Measurements from ENCODE around the gene SBF1.
"Not testable (repeated sequence)": the region's sequence is repeated elsewhere in the genome, so short reads cannot be mapped to it uniquely, and the experiment has no call there.

The SBF1 gene

DNA sequence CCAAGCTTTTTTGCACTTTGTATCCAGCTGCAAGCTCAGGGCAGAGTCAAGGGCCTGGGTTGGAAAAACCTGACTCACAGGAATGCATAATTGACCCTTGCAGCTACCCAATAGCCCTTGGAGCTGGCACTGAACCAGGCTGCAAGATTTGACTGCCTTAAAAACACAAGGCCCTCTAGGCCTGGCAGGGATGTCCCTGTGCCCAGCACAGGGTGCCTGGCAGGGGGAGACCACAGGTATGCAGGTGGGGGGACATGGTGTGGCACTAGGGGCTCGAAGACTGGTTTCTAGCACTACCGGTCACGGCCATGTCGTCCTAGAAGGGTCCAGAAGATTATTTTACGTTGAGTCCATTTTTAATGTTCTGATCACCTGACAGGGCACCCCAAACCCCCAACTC is 30.2 kb downstream of the SBF1 start:
- DNase-seq, result no peak

DNA sequence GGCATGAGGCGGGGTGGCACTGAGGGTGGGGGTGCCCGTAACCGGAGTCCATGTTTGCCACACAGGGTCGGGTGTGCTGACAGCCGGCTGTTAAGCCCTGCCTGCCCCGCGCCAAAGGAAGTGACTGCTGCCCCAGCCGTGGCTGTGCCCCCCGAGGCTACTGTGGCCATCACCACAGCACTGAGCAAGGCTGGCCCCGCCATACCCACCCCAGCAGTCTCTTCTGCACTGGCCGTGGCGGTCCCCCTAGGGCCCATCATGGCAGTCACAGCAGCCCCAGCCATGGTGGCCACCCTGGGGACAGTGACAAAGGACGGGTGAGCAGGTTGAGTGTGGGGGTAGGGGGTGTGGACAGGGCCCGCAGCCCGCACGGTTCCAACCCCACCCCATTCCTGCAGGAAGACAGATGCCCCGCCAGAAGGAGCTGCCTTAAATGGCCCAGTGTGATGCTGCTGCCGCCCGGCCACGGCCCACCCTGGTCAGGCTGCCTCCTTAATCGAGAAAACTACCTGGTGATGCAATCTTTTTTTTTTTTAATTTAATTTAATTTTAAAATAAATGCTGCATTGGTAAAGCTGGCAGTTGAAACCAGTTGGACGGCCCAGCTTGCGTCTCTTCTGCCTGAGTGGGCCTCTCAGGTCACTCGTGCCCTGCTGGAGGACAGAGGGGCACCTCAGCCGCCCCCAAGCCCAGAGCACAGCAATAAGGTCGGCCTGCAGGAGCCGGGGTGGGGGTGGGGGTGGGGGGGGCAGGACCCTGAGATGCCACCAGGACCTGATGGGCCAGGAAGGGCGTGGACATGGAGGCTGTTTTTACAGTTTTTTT is 30.8 kb downstream of the SBF1 start:
- no peak for DNase-seq

DNA sequence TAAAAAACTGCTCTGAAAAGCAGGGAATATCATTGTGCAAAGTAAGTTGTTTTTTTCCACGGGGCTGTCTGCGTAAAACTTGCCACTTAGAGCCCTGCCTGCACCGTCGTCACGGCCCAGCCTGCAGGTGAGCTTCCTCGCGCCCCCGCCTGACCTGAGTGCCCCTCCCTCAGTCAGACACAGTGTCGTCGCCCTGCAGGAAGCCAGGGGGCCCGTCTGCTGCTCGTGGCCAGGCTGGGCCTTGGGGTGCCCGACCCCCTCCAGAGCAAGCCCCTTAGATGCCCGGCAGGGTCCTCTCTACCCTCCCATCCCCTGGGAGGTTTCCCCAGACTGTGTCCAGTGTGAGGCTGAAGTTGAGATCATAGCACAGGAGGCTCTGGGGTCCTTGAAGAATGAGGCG is 31.6 kb downstream of the SBF1 start:
- DNase-seq, result no peak

DNA sequence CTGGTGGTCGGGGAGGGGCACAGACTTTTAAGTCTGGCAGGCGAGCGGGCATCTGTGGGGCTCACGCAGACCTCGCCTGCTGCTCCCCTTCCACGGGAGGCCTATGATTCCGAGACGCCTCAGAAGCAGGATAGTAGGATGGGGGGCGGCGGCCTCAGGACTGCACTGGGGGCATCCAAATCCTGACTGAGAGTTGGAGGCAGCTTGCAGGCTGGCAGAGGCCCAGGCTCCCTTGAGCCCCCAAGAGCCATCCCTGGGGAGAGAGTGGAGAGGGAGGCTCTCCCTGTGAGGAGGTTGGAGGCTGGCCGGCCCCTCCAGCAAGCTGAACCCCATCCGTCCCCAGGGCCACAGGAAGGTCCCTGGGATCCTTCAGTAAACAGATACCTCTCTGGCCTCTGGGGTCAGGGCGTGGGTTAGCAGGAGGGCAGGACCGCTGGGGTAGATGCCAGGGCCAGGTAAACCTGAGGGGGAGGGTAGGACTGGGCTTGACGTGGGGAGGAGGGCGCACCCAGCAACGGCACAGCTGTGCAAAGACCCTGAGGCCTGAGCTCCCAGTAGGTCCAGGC is 33.3 kb downstream of the SBF1 start:
- DNase-seq, result no peak

DNA sequence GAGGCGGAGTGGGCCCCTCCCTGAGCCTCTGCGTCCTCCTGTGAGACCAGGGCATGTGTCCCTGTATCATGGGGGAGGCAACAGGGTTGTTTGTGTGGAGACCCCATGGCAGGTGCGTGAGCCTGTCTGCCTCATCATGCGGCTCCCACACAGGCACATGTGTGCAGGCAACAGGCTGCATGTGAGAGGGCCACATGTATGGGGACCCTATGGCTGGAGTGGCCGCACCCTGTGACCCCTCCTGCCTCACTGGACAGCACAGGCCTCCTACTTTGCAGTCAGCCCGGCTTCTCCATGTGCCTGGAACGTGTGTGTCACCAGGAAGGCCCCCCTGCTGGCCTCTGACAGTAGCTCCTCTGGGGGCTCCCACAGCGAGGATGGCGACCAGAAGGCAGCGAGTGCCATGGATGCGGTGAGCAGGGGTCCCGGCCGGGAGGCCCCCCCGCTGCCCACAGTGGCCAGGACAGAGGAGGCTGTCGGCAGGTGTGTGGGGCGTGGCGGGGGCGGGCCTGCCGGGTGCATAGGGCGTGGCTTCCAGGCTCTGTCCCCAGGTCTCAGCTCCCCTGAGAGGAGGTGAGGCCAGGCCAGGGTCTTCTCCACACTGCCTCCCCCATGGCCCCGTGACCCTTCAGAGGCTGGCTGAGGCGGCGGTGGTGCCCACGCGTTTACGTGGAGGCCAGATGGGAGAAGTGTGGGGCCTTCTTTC is 34.1 kb downstream of the SBF1 start:
- no peak for DNase-seq

DNA sequence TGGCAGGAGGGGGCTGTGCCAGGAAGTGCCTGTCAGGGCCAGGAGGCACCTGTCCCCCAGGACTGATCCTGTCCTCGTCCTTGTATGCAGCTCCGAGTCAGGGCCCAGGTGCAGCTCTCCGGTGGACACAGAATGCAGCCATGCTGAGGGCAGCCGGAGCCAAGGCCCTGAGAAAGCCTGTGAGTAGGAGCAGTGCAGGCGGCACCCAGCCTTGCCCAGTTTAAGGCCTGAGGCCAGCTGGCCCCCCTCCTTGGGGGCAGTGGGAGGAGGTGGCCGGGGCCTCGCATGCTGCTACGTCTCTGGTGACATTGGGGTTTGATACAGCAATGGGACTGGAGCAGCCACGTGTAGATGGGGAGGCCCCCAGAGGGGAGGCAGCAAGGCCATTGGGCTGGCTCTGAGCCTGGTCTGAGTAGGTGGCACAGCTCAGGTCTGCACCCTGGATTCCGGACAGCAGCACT is 34.9 kb downstream of the SBF1 start:
- no peak for DNase-seq

DNA sequence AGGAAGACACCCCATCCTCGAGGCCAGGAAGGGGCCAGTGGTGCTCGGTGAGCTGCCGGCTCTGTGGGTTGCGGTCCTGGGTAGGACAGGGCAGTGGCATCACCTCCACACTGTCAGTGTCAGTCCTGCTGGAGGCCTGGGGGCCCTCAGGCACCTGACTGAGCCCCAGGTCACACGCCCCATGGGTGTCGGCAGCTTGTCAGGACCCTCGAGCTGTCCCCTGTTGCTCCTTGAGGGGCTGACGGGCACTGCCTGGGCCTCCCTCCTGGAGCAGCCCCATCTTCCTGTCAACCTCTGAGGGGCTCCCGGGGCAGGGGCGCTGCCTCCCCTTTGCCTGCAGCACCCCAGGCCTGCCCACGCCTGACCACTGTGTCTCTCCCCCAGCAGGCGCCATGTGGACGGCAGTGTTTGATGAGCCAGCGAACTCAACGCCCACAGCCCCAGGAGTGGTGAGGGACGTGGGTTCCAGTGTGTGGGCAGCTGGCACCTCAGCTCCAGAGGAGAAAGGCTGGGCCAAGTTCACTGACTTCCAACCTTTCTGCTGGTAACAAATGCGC is 35.4 kb downstream of the SBF1 start:
- DNase-seq, result no peak

DNA sequence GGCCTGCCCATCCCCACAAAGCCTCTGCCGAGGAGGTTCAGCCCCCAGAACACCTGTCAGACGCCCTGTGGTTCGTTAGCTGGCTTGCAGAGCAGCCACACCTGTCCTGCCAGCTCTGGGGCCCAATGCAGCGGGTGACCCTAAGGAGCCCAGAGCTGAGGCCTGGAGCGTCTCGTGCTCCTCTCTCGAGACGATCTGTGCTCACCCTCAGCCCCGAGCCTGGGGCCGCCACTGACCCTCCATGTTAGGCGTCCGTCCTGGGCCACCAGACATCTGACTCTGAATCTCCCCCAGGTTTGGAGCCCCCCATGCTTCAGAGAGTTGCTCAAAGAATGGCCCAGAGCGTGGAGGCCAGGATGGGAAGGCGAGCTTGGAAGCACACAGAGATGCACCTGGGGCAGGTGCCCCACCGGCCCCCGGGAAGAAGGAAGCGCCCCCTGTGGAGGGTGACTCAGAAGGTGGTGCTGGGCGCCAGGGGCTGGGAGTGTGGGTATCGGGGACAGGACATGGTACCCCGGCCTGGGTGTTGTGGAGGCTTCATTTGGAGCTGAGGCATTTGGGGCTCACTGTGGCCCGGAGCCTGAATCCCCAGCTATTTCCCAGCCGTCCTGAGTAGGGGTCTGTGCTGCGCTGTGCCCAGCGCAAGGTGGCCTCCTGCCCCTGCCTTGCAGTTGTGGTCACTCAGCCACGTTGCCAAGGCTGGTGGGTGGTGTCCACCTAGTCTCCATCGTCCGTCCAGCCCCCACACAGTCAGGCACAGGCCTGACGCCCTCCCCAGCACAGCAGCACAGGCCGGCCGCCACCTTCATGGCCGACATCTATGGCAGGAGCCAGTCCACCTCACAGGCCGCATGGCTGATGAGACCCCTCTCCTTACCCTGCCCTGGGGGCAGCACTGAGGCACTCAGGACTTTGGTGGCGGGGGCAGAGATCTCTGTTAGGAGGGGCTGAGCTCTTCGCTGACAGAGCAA is 36.2 kb downstream of the SBF1 start:
- no peak for DNase-seq

DNA sequence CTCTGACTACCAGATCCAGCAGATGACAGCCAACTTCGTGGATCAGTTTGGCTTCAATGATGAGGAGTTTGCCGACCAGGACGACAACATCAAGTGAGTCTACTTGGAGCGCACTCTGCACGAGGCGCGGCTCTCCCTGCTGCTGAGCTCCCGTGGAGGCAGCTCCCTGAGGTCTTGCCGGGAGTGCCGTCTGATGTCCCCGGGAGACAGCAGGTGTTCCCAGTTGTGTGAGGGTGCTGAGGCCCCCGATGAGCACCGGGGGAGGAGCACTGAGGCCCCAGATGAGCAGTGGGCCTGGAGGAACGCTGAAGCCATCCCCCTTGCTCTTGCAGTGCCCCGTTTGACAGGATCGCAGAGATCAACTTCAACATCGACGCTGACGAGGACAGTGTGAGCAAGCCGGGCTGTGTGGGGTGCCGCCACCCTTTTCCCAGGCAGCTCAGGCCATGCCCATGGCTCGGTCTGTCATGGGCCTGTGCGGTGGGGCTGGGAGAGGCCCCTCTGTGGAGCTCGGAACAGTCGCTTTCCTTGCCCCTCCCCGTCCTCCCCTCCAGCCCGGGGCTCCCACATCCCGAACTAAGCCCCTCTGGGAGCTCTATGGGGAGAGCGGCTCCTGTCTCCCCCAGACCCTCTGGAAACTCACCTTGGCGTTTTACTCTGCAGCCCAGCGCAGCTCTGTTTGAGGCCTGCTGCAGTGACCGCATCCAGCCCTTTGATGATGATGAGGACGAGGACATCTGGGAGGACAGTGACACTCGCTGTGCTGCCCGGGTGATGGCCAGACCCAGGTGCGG is 37.1 kb downstream of the SBF1 start:
- no peak for DNase-seq

DNA sequence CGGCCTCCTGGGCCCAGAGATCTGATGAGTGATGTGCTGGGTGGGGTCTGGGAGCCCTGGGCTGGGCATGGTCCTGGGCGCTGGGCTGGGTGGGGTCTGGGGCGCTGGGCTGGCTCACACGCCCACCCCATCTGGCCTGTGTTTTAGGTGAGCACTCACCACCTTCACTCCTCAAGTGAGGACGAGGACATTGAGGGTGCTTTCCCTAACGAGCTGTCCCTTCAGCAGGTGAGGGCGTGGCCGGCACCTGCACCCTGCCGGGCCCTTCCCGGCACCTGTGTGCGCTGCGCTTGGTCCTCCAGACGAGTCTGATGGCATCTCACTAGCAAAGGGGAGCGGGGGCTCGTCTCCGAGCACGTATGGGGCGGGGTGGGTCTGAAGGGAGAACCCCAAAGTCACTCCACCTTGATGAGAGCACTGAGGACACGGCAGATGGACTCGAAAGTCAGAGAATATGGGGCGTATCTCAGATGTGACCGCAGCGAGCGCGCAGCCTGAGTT is 37.9 kb downstream of the SBF1 start:
- no peak for DNase-seq

DNA sequence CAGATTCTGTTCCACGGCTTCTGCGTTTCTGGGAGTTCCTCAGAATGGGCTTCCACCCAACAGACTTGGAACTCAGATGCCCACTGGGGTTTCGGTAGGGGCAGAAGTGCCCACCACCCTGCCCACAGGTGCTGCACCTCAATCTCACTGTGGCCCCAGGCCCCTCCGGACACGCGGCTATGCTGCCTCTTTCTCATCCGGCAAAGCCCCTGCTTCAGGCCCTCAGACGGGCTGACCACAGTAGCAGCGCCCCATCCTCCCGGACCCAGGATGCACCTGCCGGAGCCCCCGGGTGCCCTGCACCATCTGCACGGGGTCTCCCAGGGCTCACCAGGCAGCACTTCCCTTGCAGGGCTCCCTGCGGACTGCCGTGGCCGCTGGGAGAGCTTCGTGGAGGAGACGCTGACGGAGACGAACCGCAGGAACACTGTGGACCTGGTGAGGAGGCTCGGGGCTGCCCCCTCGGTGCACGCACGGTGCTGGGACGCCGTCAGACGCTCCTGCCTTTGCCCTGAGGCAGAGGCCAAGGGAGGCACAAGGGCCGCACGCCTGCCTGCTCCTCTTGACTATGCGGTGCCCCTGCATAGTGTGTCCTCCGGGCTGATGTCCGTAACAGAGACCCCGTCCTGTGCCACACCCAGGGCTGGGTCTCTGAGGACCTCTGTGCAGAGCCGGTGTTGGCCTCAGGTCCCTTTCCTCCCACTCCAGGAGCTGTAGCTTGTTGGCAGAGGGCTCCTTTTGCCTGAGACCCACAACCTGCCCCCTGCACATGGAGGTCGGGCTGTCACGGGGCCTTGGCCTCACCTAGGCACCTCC is 38.6 kb downstream of the SBF1 start:
- no peak for DNase-seq

DNA sequence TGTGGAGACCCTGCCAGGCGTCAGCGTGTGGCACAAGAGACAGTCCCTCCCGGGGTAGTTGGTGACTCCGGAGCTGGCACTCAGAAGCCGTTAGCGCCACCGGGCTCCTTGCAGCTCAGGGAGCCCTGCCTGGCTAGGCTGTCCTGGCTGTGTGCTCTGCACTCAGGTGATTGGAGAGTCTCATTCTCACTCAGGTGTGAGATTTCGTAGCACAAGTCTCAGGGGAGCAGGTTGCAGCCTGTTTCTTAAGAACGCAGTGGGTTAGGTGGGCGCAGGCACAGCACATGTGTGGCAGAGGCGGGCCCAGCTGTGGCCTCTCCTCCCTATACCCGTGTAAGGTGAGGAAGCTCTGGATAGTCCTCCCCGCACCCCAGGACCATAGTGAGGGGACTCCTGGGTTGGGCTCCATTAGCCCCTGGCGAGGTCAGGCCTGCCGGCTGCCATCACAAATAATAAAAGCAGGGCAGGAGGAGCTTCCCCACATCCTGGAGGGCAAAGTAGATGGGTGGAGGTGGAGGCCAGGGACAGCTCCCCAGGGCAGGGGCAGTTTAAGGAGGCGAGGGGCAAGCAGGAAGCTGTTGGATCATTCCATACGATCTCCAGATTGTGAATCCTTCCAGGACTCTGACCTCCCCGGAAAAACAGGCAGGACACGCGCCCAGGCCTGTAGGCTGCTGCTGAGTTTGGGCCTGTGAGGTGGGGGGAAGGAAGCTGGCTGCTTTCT is 39.4 kb downstream of the SBF1 start:
- no peak for DNase-seq

DNA sequence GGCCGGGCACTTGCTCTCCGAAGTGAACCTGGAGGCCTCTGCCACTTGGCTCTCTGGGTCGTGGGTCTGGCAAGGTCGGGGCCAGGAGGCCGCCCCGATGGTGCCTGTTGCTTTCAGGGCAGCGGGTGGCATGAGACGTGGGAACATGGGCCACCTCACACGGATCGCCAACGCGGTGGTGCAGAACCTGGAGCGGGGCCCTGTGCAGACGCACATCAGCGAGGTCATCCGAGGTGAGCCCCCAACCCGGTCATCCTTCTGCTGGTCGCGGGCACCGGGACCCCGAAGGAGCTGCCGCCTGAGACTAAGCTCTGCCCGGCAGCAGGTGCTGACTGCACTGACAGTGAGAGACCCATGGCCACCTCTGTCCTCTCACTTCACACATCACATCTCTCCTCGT is 40.0 kb downstream of the SBF1 start:
- no peak for DNase-seq

DNA sequence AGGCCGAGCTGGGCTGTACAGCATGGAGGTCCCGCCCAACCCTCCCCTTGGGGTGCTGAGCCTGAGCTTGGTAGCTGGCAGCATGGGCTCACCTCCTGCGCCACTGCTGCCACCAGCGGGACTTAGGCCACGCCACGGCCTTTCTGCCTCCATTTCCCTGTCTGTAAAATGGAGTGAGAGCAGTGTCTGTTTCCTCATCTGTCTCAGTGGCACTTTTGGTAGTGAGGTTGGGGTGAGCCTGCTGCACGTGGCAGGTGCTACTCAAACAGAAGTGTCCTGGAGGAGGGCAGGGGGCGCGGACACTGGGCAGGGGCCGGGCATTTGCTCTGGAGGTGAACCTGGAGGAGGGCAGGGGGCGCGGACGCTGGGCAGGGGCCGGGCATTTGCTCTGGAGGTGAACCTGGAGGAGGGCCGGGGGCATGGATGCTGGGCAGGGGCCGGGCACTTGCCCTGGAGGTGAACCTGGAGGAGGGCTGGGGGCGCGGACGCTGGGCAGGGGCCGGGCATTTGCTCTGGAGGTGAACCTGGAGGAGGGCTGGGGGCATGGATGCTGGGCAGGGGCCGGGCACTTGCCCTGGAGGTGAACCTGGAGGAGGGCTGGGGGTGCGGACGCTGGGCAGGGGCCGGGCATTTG is 41.8 kb downstream of the SBF1 start:
- DNase-seq, result not testable (repeated sequence)

DNA sequence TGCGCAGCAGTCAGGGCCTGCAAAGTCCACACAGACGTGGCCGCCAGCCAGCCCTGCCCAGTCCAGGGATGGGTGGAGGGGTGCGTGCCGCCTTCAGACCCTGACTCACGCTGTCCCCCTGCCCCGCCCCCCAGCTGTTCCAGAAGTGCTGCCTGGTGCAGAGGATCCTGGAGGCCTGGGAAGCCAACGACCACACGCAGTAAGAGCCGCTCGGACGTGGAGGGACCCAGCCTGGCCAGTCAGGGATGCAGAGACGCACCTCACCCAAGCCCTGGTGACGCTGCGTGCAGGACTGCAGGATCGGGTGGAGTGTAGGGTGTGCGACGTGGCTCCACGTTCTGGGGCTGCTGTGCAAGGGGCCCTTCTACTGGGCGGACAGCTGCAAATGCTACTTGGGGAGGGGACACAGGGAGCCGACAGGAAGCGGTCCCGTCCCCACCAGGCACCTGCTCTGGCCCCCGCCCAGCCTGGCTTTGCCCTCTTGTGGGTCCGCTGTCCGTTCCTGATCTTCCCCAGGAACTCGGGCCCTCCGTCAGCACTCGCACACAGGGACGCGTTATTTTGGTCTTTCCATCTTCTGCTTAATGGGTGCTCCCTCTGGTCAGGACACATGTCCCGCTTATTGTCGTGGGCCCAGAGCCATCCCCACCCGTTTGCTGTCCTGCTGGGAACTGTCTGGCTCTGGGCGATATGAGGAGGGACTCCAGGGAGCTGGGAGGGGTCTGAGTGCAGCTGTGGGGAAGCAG is 42.5 kb downstream of the SBF1 start:
- no peak for DNase-seq

DNA sequence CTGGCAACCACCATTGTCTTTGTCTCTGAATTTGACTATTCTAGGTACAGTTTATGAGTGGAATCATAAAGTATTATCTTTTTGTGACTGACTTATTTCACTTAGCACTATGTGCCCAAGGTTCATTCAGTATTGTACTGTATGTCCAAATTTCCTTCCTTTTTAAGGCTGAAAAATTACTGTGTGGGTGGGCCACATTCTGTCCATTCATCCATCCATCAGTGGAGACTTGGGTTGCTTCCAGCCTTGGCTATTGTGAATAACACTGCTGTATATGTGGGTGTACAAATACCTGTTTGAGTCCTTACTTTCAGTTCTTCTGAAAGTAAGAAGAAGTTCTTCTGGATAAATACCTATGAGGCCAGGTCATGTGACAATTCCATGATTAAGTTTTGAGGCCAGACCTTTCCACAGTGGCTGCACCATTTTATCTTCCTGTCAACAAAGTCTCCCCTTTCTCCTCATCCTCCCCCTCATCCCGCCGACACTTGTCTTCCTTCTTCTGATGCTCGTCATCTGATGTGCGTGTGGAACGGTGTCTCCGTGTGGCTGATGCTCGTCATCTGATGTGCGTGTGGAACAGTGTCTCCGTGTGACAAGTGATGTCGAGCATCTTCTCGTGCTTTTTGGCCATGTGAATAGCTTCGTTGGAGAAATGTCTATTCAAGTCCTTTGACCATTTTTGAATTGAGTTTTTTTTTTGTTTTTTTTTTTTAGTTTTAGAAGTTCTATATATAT is 49.5 kb downstream of the SBF1 start:
- DNase-seq, result no peak

DNA sequence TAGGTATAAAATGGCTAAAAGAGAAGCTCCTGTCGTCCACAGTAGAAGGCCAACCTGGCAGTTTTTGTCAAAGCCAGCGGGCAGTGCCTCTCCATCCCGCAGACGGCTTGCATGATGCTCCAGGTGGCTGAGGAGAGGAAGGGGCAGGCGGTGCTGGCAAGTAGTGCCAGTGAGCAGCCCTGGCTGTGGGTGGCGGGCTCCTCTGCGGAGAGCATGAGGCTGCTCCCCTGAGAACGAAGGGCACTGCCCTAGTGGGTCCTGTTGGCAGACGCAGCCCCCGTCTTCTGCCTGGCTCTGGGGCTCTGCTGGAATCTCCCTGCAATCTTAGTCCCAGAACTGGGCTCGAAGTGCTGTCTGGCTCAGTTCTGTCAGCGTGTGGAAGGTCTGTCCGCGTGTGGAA is 50.9 kb downstream of the SBF1 start:
- no peak for DNase-seq

Measured in stimulated activated CD4-positive, alpha-beta T cell treated with anti-CD3 and anti-CD28 coated beads, Interleukin-4, amount 100 ng/mL, for 1 hour (primary cell).